ENCODE measurements around the gene CRB1.
"Not testable (repeated sequence)": the region's sequence is repeated elsewhere in the genome, so short reads cannot be mapped to it uniquely, and the experiment has no call there.

Gene CRB1

DNA sequence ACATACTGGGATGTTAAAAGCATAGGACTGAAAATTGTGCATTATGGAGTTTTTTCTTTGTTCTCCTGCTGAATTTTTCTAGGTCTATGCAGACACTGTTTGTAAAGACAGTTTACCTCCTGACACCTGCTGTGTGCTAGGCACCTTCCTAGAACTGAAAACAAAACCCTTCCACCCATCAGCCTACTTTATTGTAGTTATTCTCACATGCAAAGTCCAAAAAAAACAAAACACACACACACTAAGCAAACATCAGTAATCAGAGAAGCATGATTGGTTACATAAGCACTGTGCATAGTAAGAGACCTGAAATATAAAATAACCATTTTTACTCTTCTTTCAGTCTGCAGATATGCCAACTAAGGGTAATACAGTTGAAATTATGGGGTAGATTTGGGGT, 195.1 kb downstream of the CRB1 start:
- no peak for DNase-seq (ENCODE audit: low read depth in 3 of 3)

GRCh38 chr1:197464044-197464443, 196.0 kb downstream of the CRB1 start:
- no peak for DNase-seq (ENCODE audit: low read depth in 3 of 3)

- no peak for DNase-seq (ENCODE audit: low read depth in 3 of 3)
Measured at GRCh38 chr1:197465528-197466327, 197.7 kb downstream of the CRB1 start.

- DNase-seq (ENCODE audit: low read depth in 3 of 3) = no peak
Measured at GRCh38 chr1:197466813-197467212, 198.8 kb downstream of the CRB1 start.

GRCh38 chr1:197467881-197468280, 199.8 kb downstream of the CRB1 start:
- no peak for DNase-seq (ENCODE audit: low read depth in 3 of 3)

GRCh38 chr1:197468543-197469175, 200.6 kb downstream of the CRB1 start:
- no peak for DNase-seq (ENCODE audit: low read depth in 3 of 3)

GRCh38 chr1:197469620-197470210, 201.7 kb downstream of the CRB1 start:
- DNase-seq (ENCODE audit: low read depth in 3 of 3) = no peak

- DNase-seq (ENCODE audit: low read depth in 3 of 3) = no peak
Measured at GRCh38 chr1:197470330-197470729, 202.3 kb downstream of the CRB1 start.

DNA sequence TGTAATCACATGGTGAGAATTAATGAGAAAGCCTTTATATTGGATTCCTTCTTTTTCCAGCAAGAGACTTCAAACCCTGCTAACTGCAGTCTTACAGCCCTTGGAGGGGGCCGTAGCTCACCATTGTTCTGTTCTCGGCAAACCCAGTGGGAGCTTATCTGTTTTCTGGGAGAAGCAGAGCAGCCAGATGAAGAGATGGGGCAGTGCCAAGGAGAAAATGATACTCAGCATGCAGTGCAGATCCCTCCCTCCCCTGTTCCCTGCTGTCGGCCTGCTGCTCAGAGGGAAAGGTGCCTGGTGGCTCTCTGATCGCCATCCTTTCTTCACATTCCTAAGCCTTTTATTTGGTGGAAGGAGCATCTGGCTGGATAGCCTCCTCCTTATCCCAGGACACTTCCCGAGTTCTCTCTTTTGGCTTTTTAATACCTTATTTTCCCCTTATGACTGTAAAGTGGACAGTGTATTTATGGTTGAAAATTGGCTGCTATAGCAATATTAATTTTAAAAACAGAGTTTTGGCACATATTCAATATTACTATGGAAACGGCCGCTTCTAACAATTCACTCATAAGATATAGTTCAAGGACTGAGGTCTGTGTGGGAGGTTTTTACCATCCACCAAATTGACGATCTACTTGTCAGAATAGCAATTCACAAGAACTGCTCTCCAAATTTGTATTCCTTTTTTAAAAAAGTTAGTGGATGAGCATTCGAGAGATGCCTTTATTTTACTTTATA, 203.4 kb downstream of the CRB1 start:
- no peak for DNase-seq (ENCODE audit: low read depth in 3 of 3)

GRCh38 chr1:197472141-197472540, 204.1 kb downstream of the CRB1 start:
- no peak for DNase-seq (ENCODE audit: low read depth in 3 of 3)

- no peak for DNase-seq (ENCODE audit: low read depth in 3 of 3)
Measured at GRCh38 chr1:197480446-197480845, 212.4 kb downstream of the CRB1 start.

GRCh38 chr1:197481101-197481500, 213.0 kb downstream of the CRB1 start:
- DNase-seq (ENCODE audit: low read depth in 3 of 3) = no peak

DNA sequence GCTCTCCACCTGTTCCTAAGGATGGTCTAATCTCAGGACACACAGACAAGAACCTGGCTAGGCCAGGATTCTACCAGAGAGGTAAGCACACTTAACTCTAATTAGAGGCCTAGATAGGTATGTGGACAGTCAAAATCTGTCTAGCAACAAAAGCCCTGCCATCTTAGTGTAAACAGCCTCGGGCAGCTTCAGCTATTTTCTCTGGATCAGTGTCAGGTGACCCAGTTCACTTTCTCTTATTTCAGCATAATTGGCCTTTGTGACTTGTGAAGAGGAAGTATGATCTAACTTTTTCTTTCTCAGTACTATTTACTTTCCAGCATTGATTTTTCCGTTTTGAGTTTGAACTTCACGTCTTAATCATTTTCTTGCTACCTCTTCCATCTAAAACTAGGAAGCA, 217.7 kb downstream of the CRB1 start:
- DNase-seq (ENCODE audit: low read depth in 3 of 3) = no peak

DNA sequence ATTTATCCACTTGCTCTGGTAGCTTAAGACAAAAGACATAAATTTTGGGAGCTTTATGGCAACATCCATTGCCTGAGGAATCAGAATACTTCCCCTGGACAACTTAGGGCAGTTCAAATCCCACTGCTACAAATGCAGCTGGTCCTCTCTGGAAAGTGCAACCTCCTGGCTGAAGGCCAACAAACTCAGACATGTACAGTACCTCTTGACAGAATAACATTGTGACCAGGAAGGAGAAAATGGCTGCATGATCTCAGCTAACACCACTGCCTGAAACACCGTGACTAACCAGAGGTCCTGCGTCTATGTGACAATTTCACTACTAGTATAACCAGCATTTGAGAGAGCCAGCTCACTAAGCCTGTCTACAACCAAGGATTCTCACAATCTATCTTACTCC, 218.9 kb downstream of the CRB1 start:
- no peak for DNase-seq (ENCODE audit: low read depth in 3 of 3)

- DNase-seq (ENCODE audit: low read depth in 3 of 3) = not testable (repeated sequence)
Measured at GRCh38 chr1:197491505-197491904, 223.5 kb downstream of the CRB1 start.

DNA sequence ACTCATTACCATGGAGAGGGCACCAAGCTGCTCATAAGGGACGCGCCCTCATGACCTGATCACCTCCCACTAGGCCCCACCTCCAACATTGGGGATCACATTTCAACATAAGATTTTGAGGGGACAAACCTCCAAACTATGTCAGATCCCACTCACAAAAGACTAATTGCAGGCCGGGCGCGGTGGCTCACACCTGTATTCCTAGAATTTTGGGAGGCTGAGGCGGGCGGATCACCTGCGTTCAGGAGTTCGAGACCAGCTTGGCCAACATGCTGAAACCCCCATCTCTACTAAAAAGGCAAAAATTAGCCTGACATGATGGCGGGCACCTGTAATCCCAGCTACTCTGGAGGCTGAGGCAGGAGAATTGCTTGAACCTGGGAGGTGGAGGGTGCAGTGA, 228.7 kb downstream of the CRB1 start:
- DNase-seq (ENCODE audit: low read depth in 3 of 3) = no peak

- no peak for DNase-seq (ENCODE audit: low read depth in 3 of 3)
Measured at GRCh38 chr1:197510691-197511378, 242.8 kb downstream of the CRB1 start.

- DNase-seq (ENCODE audit: low read depth in 3 of 3) = no peak
Measured at GRCh38 chr1:197515421-197515820, 247.4 kb downstream of the CRB1 start.

DNA sequence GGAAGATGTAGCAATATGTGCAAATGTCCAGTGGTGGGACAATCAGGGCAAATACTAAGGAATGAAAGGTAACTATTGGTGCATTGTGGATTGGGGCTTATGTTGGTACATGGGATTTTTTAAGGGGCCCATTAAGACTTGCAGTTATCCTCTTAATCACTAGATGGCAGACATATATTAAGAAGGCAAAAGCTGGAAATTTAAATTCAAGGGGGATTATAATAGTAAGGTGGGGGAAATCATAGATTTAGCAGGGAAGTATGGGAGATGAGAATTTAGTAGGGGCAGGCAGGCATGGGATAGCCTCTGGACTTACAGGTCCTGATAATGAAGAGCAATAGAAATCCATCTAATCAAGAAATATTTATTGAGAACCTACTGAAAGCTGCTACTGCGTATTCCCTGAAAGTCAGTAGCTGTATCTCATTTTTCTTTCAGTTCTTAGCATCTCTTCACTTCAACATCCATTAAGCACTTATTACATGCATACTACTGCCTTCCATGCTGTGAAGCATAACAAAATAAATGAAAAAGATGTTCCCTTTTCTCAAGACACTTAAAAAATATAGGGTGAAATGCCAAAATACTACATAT, 251.8 kb downstream of the CRB1 start:
- no peak for DNase-seq (ENCODE audit: low read depth in 3 of 3)

- DNase-seq (ENCODE audit: low read depth in 3 of 3) = peak in 1 of 3 experiments; percentile 5
Measured at GRCh38 chr1:197521118-197521739, 253.2 kb downstream of the CRB1 start.
